HG03354 (cell line): ENCODE measurements around the gene RFESD.

Experiments
- ATAC-seq: cut with Tn5 transposase; IDR thresholded peaks from one replicate; pipeline ENCODE4 v1.9.1; 2021; ENCODE audit warnings: mild to moderate bottlenecking; ENCODE audit not compliant: unreplicated experiment, poor library complexity, severe bottlenecking

Gene RFESD

GRCh38 chr5:95646569-95647431 lies at the start of gene RFESD:
TSS of gene RFESD (plus strand) at chr5:95646777. CDS start at chr5:95652272, 5,495 bp downstream.
- ATAC-seq: peak; percentile 98

GRCh38 chr5:95599252-95599651 lies 47.3 kb upstream of the RFESD start:
- no peak for ATAC-seq

GRCh38 chr5:95600557-95600956 lies 46.0 kb upstream of the RFESD start:
- ATAC-seq: no peak

GRCh38 chr5:95605786-95606185 lies 40.8 kb upstream of the RFESD start:
- no peak for ATAC-seq

GRCh38 chr5:95606419-95606818 lies 40.2 kb upstream of the RFESD start:
- no peak for ATAC-seq

- ATAC-seq: no peak
These were observed 36.9 kb upstream of the RFESD start for GRCh38 chr5:95609711-95610110.

- no peak for ATAC-seq
These were observed 36.0 kb upstream of the RFESD start for GRCh38 chr5:95610546-95610945.

- no peak for ATAC-seq
These were observed 35.2 kb upstream of the RFESD start for GRCh38 chr5:95611396-95611795.

GRCh38 chr5:95613514-95613913 lies 33.1 kb upstream of the RFESD start:
- no peak for ATAC-seq

- no peak for ATAC-seq
These were observed 31.5 kb upstream of the RFESD start for GRCh38 chr5:95615164-95615467.

GRCh38 chr5:95617057-95617456 lies 29.5 kb upstream of the RFESD start:
- no peak for ATAC-seq

GRCh38 chr5:95619096-95619495 lies 27.5 kb upstream of the RFESD start:
- no peak for ATAC-seq

- ATAC-seq: no peak
These were observed 27.0 kb upstream of the RFESD start for GRCh38 chr5:95619514-95620029.

- ATAC-seq: peak; percentile 78
These were observed 26.3 kb upstream of the RFESD start, which contains the start of gene GPR150 for GRCh38 chr5:95620030-95620869. TSS of gene GPR150 (plus strand) at chr5:95620087. CDS start at chr5:95620276, 189 bp downstream.

GRCh38 chr5:95620870-95621838 lies 25.4 kb upstream of the RFESD start:
- ATAC-seq: peak; percentile 47

GRCh38 chr5:95621839-95622629 lies 24.5 kb upstream of the RFESD start:
- no peak for ATAC-seq

- no peak for ATAC-seq
These were observed 22.9 kb upstream of the RFESD start for GRCh38 chr5:95623706-95624105.

GRCh38 chr5:95624368-95624767 lies 22.2 kb upstream of the RFESD start:
- ATAC-seq: no peak

- no peak for ATAC-seq
These were observed 19.9 kb upstream of the RFESD start for GRCh38 chr5:95626701-95627100.
